ENCODE data around the gene PSMA5. TPM values are rescaled to one million over a fixed set of nuclear protein-coding genes. Genes with fewer than 3 reads are reported as not detected.
A peak's percentile ranks its signal among the peaks of the same experiment; 100 is the strongest.

PSMA5 gene
- total RNA-seq, 1 experiment from 2014 or later = 150 TPM

DNA sequence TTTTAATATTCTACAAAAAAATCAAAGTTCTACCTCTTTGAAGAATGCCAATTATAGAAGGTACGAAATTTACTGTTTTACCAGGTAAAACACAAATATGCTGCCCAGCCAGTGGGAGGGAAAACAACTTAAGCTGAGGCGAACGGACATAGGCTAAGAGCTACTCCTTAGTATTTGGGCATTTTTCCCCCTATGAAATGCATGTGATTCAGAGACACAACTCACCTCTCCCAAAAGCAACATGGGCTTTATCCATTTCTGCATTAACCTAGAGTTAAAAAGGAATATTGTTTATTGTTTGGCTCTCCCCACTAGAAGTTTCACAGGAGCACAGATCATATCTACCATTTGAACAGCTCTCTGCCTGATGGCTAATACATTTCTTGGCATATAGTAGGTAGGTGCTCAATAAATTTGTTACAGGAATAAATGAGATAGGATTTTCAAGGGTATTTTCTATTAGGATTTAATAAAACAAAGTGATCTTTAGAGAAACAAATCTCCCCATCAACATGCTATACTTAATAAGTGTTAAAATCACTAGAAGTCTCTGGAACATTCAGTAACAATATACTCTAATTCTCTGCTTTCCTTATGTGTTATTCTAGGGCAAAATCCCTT lies 26.1 kb downstream of the PSMA5 start:
- H3K9me3 Mint-ChIP-seq = no peaks in the 10 kb centered on the region
- ChIA-PET POLR2A (interaction anchor here (0.6 kb wide), 1 partner anchor 73 kb away, joined by 3 read pairs; no protein-coding TSS in a partner anchor), CTCF (interaction anchor here (0.8 to 4.4 kb wide), 7 partner anchors 13 to 199 kb away, joined by 3 to 68 read pairs (median 6); partner anchors contain the start of gene PSRC1)
- DNase-seq (ENCODE audit: low spot score) (no peak), ATAC-seq (no peak)
- no peak overlapping the region for H3K4me3 Mint-ChIP-seq
- no peak for TF ChIP-seq ELF4 (CRISPR knock-in tag; IDR thresholded peaks at IDR 0.05; ENCODE audit: low read depth)
- TF ChIP-seq, protein P1, sequence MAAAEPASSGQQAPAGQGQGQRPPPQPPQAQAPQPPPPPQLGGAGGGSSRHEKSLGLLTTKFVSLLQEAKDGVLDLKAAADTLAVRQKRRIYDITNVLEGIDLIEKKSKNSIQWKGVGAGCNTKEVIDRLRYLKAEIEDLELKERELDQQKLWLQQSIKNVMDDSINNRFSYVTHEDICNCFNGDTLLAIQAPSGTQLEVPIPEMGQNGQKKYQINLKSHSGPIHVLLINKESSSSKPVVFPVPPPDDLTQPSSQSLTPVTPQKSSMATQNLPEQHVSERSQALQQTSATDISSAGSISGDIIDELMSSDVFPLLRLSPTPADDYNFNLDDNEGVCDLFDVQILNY (CRISPR knock-in tag; IDR thresholded peaks at IDR 0.05) = no peak
- H3K27me3 Mint-ChIP-seq (ENCODE audit: low read depth) = no peaks in the 10 kb centered on the region
- H3K4me1 Mint-ChIP-seq = peaks cover 28% of the 10 kb centered on the region
- peaks cover 13% of the 10 kb centered on the region for H3K36me3 Mint-ChIP-seq
- H3K27ac Mint-ChIP-seq = no peak overlapping the region

DNA sequence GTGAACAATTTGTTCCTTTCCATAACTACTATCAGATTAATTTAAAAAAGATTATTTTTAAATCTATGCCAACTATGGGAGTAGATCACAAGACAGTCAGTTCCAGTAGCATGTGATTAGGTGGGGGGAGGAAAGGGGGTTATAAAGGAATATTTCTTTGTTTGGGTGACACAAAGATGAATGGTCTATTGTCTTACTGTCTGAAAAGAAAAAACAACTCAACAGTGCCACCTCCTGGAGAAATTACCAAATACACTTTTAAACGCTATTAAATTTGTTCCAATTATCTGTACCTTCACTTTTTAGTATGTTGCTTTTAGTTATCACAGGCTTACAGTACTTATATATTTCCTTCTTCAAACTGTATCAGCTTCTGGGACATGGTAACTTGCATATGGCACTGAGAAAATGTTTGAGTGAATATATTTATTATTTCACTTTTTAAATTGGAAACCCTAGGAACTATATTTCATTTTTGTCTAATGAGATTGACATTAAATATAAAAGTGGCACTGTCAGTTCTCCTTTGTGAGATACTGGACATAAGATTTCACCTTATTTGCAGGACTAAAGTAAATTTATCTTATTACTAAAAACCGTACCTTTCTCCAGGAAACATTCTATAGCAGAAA lies 26.8 kb downstream of the PSMA5 start:
- DNase-seq (ENCODE audit: low spot score) (no peak), ATAC-seq (no peak)
- Mint-ChIP-seq H3K4me1 (peaks cover 33% of the 10 kb centered on the region), H3K27ac (peak overlapping the region; percentile 97; the same call in 1 of the 2 replicates), H3K36me3 (peaks cover 7% of the 10 kb centered on the region), H3K27me3 (ENCODE audit: low read depth) (no peaks in the 10 kb centered on the region), H3K4me3 (peak overlapping the region; percentile 82), H3K9me3 (no peaks in the 10 kb centered on the region)
- CTCF ChIA-PET = interaction anchor here (0.8 to 4.4 kb wide), 22 partner anchors 13 to 199 kb away, joined by 3 to 68 read pairs (median 10); partner anchors contain the start of genes MYBPHL and PSRC1
- no peak for TF ChIP-seq OVOL2 (CRISPR knock-in tag; IDR thresholded peaks at IDR 0.05; ENCODE audit: borderline replicate concordance)
- TF ChIP-seq, protein P2, sequence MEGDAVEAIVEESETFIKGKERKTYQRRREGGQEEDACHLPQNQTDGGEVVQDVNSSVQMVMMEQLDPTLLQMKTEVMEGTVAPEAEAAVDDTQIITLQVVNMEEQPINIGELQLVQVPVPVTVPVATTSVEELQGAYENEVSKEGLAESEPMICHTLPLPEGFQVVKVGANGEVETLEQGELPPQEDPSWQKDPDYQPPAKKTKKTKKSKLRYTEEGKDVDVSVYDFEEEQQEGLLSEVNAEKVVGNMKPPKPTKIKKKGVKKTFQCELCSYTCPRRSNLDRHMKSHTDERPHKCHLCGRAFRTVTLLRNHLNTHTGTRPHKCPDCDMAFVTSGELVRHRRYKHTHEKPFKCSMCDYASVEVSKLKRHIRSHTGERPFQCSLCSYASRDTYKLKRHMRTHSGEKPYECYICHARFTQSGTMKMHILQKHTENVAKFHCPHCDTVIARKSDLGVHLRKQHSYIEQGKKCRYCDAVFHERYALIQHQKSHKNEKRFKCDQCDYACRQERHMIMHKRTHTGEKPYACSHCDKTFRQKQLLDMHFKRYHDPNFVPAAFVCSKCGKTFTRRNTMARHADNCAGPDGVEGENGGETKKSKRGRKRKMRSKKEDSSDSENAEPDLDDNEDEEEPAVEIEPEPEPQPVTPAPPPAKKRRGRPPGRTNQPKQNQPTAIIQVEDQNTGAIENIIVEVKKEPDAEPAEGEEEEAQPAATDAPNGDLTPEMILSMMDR (IDR thresholded peaks at IDR 0.05) = peak; percentile 62
- POLR2A ChIA-PET = interaction anchor here (1.7 to 2.1 kb wide), 3 partner anchors 14 to 117 kb away, joined by 5 to 21 read pairs (median 6); partner anchors contain the start of gene PSRC1

DNA sequence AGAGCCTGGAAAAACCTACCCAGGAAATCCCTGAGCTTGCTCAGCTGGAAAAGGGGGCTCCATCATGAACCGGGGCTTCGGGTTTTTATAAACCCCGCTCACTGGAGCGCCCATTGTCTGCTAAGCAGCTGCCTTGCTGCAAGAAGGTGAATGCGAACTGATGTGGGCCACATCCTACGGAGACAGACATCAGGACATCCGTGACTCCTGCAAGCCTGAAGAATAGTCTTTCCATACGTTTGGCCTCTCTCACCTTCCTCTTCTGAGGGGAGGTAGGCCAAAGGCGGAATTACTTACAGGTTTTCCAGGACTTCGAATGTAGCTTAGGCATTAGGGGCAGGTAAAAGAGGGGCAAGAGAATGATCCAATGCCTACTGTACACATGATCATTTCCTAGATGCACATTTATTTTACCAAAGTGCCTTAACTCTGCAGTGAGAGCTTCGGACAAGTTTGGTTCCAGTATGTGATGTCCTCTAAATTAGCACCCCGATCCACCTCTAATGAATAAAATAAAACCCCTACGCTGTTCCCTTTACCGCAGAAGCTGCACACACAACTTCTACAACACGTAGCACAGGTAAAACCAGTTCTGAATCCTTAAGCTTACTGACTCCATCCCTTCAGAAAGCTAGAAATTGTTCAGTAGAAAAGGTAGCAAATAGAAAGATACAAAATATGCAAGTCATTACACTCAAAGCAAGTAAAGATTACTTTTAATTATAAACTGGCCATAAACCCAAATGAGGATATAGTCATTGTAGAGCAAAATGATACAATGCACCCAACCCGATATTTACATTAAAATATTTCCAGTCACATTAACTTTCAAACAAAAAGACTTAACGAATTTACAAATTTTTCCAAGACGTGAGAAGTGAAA lies 27.7 kb downstream of the PSMA5 start:
- POLR2A ChIA-PET = interaction anchor here (0.7 to 2.1 kb wide), 13 partner anchors 14 to 286 kb away, joined by 3 to 21 read pairs (median 4); partner anchors contain the start of genes ATXN7L2 and PSRC1
- TF ChIP-seq, protein P3, sequence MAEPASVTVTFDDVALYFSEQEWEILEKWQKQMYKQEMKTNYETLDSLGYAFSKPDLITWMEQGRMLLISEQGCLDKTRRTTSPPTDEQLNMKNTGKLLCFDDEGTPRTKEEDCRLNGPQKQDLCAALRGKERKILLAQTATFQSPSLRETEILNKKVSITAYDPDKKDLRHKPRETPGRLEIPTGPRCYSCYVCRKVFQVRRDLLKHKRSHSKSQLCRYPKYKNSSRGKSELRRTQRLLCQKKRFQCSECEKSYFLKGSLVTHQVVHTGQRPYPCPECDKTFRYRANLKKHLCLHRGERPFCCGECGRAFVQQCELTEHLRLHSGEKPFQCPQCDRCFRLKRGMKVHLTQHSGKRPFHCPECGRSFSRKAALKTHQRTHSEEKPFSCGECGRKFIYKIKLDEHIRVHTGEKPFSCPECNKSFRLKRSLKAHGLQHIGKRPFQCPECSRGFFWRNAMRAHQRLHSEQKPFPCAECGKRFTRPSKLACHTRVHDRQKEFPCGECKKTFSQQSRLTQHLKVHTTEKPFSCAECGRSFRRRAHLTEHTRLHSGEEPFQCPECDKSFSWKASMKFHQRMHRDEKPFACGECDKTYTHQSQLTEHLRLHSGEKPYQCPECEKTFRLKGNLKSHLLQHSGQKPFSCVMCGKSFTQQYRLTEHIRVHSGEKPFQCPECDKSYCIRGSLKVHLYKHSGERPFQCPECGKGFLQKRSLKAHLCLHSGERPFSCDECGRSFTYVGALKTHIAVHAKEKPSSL (CRISPR knock-in tag; conservative IDR thresholded peaks at IDR 0.05) = no peak
- TF ChIP-seq, protein P4, sequence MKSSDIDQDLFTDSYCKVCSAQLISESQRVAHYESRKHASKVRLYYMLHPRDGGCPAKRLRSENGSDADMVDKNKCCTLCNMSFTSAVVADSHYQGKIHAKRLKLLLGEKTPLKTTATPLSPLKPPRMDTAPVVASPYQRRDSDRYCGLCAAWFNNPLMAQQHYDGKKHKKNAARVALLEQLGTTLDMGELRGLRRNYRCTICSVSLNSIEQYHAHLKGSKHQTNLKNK (CRISPR knock-in tag; IDR thresholded peaks at IDR 0.05) = no peak
- TF ChIP-seq TCF7 (CRISPR knock-in tag; IDR thresholded peaks at IDR 0.05; ENCODE audit: low read depth) (no peak), NR3C1 (CRISPR knock-in tag; conservative IDR thresholded peaks at IDR 0.05; ENCODE audit: low read depth) (no peak), OVOL2 (CRISPR knock-in tag; IDR thresholded peaks at IDR 0.05; ENCODE audit: borderline replicate concordance) (no peak), ELF4 (CRISPR knock-in tag; IDR thresholded peaks at IDR 0.05; ENCODE audit: low read depth) (no peak), FOXP1 (CRISPR knock-in tag; IDR thresholded peaks at IDR 0.05; ENCODE audit: borderline replicate concordance) (no peak)
- TF ChIP-seq, protein P5, sequence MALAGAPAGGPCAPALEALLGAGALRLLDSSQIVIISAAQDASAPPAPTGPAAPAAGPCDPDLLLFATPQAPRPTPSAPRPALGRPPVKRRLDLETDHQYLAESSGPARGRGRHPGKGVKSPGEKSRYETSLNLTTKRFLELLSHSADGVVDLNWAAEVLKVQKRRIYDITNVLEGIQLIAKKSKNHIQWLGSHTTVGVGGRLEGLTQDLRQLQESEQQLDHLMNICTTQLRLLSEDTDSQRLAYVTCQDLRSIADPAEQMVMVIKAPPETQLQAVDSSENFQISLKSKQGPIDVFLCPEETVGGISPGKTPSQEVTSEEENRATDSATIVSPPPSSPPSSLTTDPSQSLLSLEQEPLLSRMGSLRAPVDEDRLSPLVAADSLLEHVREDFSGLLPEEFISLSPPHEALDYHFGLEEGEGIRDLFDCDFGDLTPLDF (CRISPR knock-in tag; IDR thresholded peaks at IDR 0.05) = no peak
- TF ChIP-seq, protein P6, sequence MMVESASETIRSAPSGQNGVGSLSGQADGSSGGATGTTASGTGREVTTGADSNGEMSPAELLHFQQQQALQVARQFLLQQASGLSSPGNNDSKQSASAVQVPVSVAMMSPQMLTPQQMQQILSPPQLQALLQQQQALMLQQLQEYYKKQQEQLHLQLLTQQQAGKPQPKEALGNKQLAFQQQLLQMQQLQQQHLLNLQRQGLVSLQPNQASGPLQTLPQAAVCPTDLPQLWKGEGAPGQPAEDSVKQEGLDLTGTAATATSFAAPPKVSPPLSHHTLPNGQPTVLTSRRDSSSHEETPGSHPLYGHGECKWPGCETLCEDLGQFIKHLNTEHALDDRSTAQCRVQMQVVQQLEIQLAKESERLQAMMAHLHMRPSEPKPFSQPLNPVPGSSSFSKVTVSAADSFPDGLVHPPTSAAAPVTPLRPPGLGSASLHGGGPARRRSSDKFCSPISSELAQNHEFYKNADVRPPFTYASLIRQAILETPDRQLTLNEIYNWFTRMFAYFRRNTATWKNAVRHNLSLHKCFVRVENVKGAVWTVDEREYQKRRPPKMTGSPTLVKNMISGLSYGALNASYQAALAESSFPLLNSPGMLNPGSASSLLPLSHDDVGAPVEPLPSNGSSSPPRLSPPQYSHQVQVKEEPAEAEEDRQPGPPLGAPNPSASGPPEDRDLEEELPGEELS (CRISPR knock-in tag; IDR thresholded peaks at IDR 0.05) = no peak
- TF ChIP-seq, protein P7, sequence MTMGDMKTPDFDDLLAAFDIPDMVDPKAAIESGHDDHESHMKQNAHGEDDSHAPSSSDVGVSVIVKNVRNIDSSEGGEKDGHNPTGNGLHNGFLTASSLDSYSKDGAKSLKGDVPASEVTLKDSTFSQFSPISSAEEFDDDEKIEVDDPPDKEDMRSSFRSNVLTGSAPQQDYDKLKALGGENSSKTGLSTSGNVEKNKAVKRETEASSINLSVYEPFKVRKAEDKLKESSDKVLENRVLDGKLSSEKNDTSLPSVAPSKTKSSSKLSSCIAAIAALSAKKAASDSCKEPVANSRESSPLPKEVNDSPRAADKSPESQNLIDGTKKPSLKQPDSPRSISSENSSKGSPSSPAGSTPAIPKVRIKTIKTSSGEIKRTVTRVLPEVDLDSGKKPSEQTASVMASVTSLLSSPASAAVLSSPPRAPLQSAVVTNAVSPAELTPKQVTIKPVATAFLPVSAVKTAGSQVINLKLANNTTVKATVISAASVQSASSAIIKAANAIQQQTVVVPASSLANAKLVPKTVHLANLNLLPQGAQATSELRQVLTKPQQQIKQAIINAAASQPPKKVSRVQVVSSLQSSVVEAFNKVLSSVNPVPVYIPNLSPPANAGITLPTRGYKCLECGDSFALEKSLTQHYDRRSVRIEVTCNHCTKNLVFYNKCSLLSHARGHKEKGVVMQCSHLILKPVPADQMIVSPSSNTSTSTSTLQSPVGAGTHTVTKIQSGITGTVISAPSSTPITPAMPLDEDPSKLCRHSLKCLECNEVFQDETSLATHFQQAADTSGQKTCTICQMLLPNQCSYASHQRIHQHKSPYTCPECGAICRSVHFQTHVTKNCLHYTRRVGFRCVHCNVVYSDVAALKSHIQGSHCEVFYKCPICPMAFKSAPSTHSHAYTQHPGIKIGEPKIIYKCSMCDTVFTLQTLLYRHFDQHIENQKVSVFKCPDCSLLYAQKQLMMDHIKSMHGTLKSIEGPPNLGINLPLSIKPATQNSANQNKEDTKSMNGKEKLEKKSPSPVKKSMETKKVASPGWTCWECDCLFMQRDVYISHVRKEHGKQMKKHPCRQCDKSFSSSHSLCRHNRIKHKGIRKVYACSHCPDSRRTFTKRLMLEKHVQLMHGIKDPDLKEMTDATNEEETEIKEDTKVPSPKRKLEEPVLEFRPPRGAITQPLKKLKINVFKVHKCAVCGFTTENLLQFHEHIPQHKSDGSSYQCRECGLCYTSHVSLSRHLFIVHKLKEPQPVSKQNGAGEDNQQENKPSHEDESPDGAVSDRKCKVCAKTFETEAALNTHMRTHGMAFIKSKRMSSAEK (CRISPR knock-in tag; IDR thresholded peaks at IDR 0.05; ENCODE audit: borderline replicate concordance) = no peak
- CTCF ChIA-PET = interaction anchor here (0.6 to 4.4 kb wide), 49 partner anchors 9 to 914 kb away, joined by 3 to 68 read pairs (median 4); partner anchors contain the start of genes ATXN7L2, CELSR2, CYB561D1 and MYBPHL
- Mint-ChIP-seq H3K4me1 (peaks cover 36% of the 10 kb centered on the region), H3K27me3 (ENCODE audit: low read depth) (no peaks in the 10 kb centered on the region), H3K4me3 (peak overlapping the region; percentile 82), H3K36me3 (peaks cover 3% of the 10 kb centered on the region; the same call in 1 of the 2 replicates), H3K9me3 (no peaks in the 10 kb centered on the region), H3K27ac (peak overlapping the region; percentile 97)
- no peak for DNase-seq (ENCODE audit: low spot score)
- no peak for ATAC-seq

Data from WTC11 (cell line).